Ovary (tissue), 3 donors: ENCODE data around the gene TMEM240.

ENCODE experiments used
- CTCF ChIP-seq, 3 donors: fragments of 450-650 bp in 2 of 3; fragments of 200-600 bp in 1 of 3; IDR thresholded peaks; one replicate each; pipeline versions ENCODE4 v1.5.1 to v1.8.0; 2016 to 2022; ENCODE audit warnings: antibody characterized with exemption in 3 of 3, mild to moderate bottlenecking in 1 of 3
- EP300 ChIP-seq: sonication (generic); formaldehyde crosslinking; IDR thresholded peaks from one replicate; pipeline ENCODE4 v1.6.1; 2017; ENCODE audit warnings: antibody characterized with exemption
- POLR2A ChIP-seq: fragments of 450-650 bp; IDR thresholded peaks from one replicate; pipeline ENCODE4 v1.6.1; 2017; ENCODE audit warnings: antibody characterized with exemption, mild to moderate bottlenecking, moderate library complexity
- donor health status: DM: no; HTN: no; CAD: no.

- TF ChIP-seq CTCF (IDR thresholded peaks at IDR 0.05) = no peak
- TF ChIP-seq EP300 = no peak
- no peak for TF ChIP-seq POLR2A
Observed at GRCh38 chr1:1491601-1492000, 48.8 kb downstream of the TMEM240 start.
